ENCODE measurements around the gene ADCY4.
"Not testable (repeated sequence)": the region's sequence is repeated elsewhere in the genome, so short reads cannot be mapped to it uniquely, and the experiment has no call there.

Gene ADCY4

GRCh38 chr14:24355009-24355408 lies 20.1 kb upstream of the ADCY4 start:
- H3K27me3 Mint-ChIP-seq = peaks cover 57% of the 10 kb centered on the region
- peaks cover 5% of the 10 kb centered on the region for H3K4me1 Mint-ChIP-seq
- no peak overlapping the region for H3K27ac Mint-ChIP-seq
- ATAC-seq = no peak
- no peaks in the 10 kb centered on the region for H3K36me3 Mint-ChIP-seq
- H3K9me3 Mint-ChIP-seq = no peaks in the 10 kb centered on the region
- H3K4me3 Mint-ChIP-seq = no peak overlapping the region

- H3K4me1 Mint-ChIP-seq, H3K4me3 Mint-ChIP-seq: not testable (repeated sequence)
- peaks cover 62% of the 10 kb centered on the region for H3K27me3 Mint-ChIP-seq
These were observed 19.6 kb upstream of the ADCY4 start for GRCh38 chr14:24354482-24354825.

GRCh38 chr14:24353559-24354481 lies 18.9 kb upstream of the ADCY4 start:
- Mint-ChIP-seq H3K9me3 (no peaks in the 10 kb centered on the region), H3K36me3 (no peaks in the 10 kb centered on the region), H3K27me3 (peaks cover 68% of the 10 kb centered on the region), H3K4me1 (peaks cover 5% of the 10 kb centered on the region), H3K27ac (no peak overlapping the region), H3K4me3 (no peak overlapping the region)
- no peak for ATAC-seq

More at GRCh38 chr14:24354482-24354825, 19.6 kb upstream of the ADCY4 start:
- ATAC-seq, H3K9me3 Mint-ChIP-seq, H3K27ac Mint-ChIP-seq, H3K36me3 Mint-ChIP-seq: not testable (repeated sequence)

GRCh38 chr14:24351517-24351916 lies 16.6 kb upstream of the ADCY4 start:
- Mint-ChIP-seq H3K36me3 (no peaks in the 10 kb centered on the region), H3K27me3 (peaks cover 63% of the 10 kb centered on the region), H3K4me1 (peaks cover 5% of the 10 kb centered on the region)

GRCh38 chr14:24349742-24350141 lies 14.9 kb upstream of the ADCY4 start:
- no peaks in the 10 kb centered on the region for H3K9me3 Mint-ChIP-seq

More at GRCh38 chr14:24351517-24351916, 16.6 kb upstream of the ADCY4 start:
- Mint-ChIP-seq H3K27ac (no peak overlapping the region), H3K9me3 (no peaks in the 10 kb centered on the region), H3K4me3 (no peak overlapping the region)
- ATAC-seq = no peak

GRCh38 chr14:24348186-24348585 lies 13.3 kb upstream of the ADCY4 start:
- H3K27me3 Mint-ChIP-seq = peaks cover 67% of the 10 kb centered on the region
- no peak overlapping the region for H3K27ac Mint-ChIP-seq
- no peaks in the 10 kb centered on the region for H3K36me3 Mint-ChIP-seq
- H3K4me3 Mint-ChIP-seq = no peak overlapping the region
- no peak for ATAC-seq
- no peaks in the 10 kb centered on the region for H3K9me3 Mint-ChIP-seq
- H3K4me1 Mint-ChIP-seq = no peaks in the 10 kb centered on the region

More at GRCh38 chr14:24349742-24350141, 14.9 kb upstream of the ADCY4 start:
- no peak for ATAC-seq
- no peaks in the 10 kb centered on the region for H3K36me3 Mint-ChIP-seq
- H3K27me3 Mint-ChIP-seq = peaks cover 80% of the 10 kb centered on the region
- H3K27ac Mint-ChIP-seq = no peak overlapping the region
- H3K4me1 Mint-ChIP-seq = peaks cover 5% of the 10 kb centered on the region
- no peak overlapping the region for H3K4me3 Mint-ChIP-seq

- no peaks in the 10 kb centered on the region for H3K4me1 Mint-ChIP-seq
- no peak overlapping the region for H3K4me3 Mint-ChIP-seq
- H3K27ac Mint-ChIP-seq = no peak overlapping the region
- H3K27me3 Mint-ChIP-seq = peaks cover 57% of the 10 kb centered on the region
- no peak for ATAC-seq
- no peaks in the 10 kb centered on the region for H3K9me3 Mint-ChIP-seq
- H3K36me3 Mint-ChIP-seq = no peaks in the 10 kb centered on the region
These were observed 12.3 kb upstream of the ADCY4 start for GRCh38 chr14:24347134-24347533.

- peaks cover 29% of the 10 kb centered on the region for H3K27me3 Mint-ChIP-seq
- ATAC-seq = no peak
- H3K36me3 Mint-ChIP-seq = no peaks in the 10 kb centered on the region
- no peaks in the 10 kb centered on the region for H3K9me3 Mint-ChIP-seq
- no peak overlapping the region for H3K4me3 Mint-ChIP-seq
- H3K4me1 Mint-ChIP-seq = peaks cover 14% of the 10 kb centered on the region
- H3K27ac Mint-ChIP-seq = no peak overlapping the region
These were observed 9.2 kb upstream of the ADCY4 start for GRCh38 chr14:24343795-24344660.

- Mint-ChIP-seq H3K27me3 (peaks cover 27% of the 10 kb centered on the region), H3K9me3 (no peaks in the 10 kb centered on the region), H3K4me3 (no peak overlapping the region), H3K27ac (no peak overlapping the region), H3K36me3 (peaks cover 5% of the 10 kb centered on the region), H3K4me1 (peaks cover 25% of the 10 kb centered on the region)
- ATAC-seq = no peak
These were observed 8.0 kb upstream of the ADCY4 start for GRCh38 chr14:24342889-24343288.

GRCh38 chr14:24340606-24341005 lies 5.7 kb upstream of the ADCY4 start:
- Mint-ChIP-seq H3K4me1 (peaks cover 28% of the 10 kb centered on the region), H3K9me3 (no peaks in the 10 kb centered on the region), H3K4me3 (no peak overlapping the region), H3K27me3 (peaks cover 10% of the 10 kb centered on the region), H3K27ac (no peak overlapping the region), H3K36me3 (peaks cover 26% of the 10 kb centered on the region)
- ATAC-seq = no peak

- peak; percentile 94 for ATAC-seq
- Mint-ChIP-seq H3K4me3 (peak within 1 kb of the TSS; percentile 86), H3K4me1 (peaks cover 37% of the 10 kb centered on the region)
These were observed 4.6 kb upstream of the ADCY4 start, which contains the start of gene RIPK3 for GRCh38 chr14:24339284-24340151. RIPK3 (minus strand) TSS chr14:24339991; CDS start chr14:24339826, 165 bp downstream.

GRCh38 chr14:24338843-24339242 lies 4.0 kb upstream of the ADCY4 start:
- H3K36me3 Mint-ChIP-seq = peaks cover 32% of the 10 kb centered on the region
- H3K27ac Mint-ChIP-seq = peak overlapping the region; percentile 92
- no peaks in the 10 kb centered on the region for H3K9me3 Mint-ChIP-seq
- H3K4me3 Mint-ChIP-seq = peak overlapping the region; percentile 86
- peaks cover 44% of the 10 kb centered on the region for H3K4me1 Mint-ChIP-seq
- H3K27me3 Mint-ChIP-seq = peaks cover 17% of the 10 kb centered on the region
- no peak for ATAC-seq

More at GRCh38 chr14:24339284-24340151, 4.6 kb upstream of the ADCY4 start, which contains the start of gene RIPK3:
- Mint-ChIP-seq H3K36me3 (peaks cover 32% of the 10 kb centered on the region), H3K9me3 (no peaks in the 10 kb centered on the region), H3K27ac (peak within 1 kb of the TSS; percentile 92), H3K27me3 (peaks cover 10% of the 10 kb centered on the region)

- no peak for ATAC-seq
- H3K4me3 Mint-ChIP-seq = no peak overlapping the region
- no peak overlapping the region for H3K27ac Mint-ChIP-seq
- H3K36me3 Mint-ChIP-seq = peaks cover 32% of the 10 kb centered on the region
- H3K9me3 Mint-ChIP-seq = no peaks in the 10 kb centered on the region
- peaks cover 27% of the 10 kb centered on the region for H3K27me3 Mint-ChIP-seq
- peaks cover 54% of the 10 kb centered on the region for H3K4me1 Mint-ChIP-seq
These were observed 2.9 kb upstream of the ADCY4 start for GRCh38 chr14:24337824-24338175.

- H3K4me3 Mint-ChIP-seq = no peak overlapping the region
- ATAC-seq = no peak
- H3K36me3 Mint-ChIP-seq = peaks cover 32% of the 10 kb centered on the region
- peaks cover 59% of the 10 kb centered on the region for H3K4me1 Mint-ChIP-seq
- no peaks in the 10 kb centered on the region for H3K9me3 Mint-ChIP-seq
- H3K27ac Mint-ChIP-seq = no peak overlapping the region
- H3K27me3 Mint-ChIP-seq = peaks cover 32% of the 10 kb centered on the region
These were observed 2.4 kb upstream of the ADCY4 start for GRCh38 chr14:24337144-24337823.
